Measurements from ENCODE around the gene TTBK1. TPM values are rescaled to one million over a fixed set of nuclear protein-coding genes. Genes with fewer than 3 reads are reported as not detected.

Gene TTBK1
- total and polyA plus RNA-seq, 2 donors (not counting 1 experiment from before 2014, with no cell fraction given): 0.07 TPM; not detected in 1

GRCh38 chr6:43255408-43256054 lies 12.2 kb downstream of the TTBK1 start:
- CTCF ChIA-PET: interaction anchor here (0.6 to 1.3 kb wide), 7 partner anchors 9 to 168 kb away, joined by 3 to 5 read pairs (median 3); partner anchors contain the start of genes CRIP3 and DNPH1
- Histone ChIP-seq H3K4me1 (ENCODE audit: control insufficient read depth in 2 of 2, insufficient read depth in 2 of 2, low read length in 2 of 2) (no peaks in the 10 kb centered on the region), H3K9me3 (ENCODE audit: control extremely low read depth in 1 of 3, control insufficient read depth in 2 of 3, insufficient read depth in 1 of 3, low read length in 2 of 3) (peaks cover 0 to 7% (median 0%) of the 10 kb centered on the region in 3 donors), H3K79me2 (ENCODE audit: control insufficient read depth, insufficient read depth, low read length) (no peaks in the 10 kb centered on the region), H3K9ac (ENCODE audit: low read length) (no peak overlapping the region), H3K4me3 (ENCODE audit: control extremely low read depth in 1 of 5, extremely low read depth in 1 of 5, insufficient read depth in 1 of 5, low read depth in 2 of 5, low read length in 4 of 5) (no peak overlapping the region), H3K4me2 (replicated peaks; ENCODE audit: low read depth, low read length, poor library complexity, severe bottlenecking) (no peak overlapping the region), H4K20me1 (ENCODE audit: control insufficient read depth, insufficient read depth, low read length, poor library complexity, severe bottlenecking) (no peaks in the 10 kb centered on the region), H3K36me3 (replicated peaks in 1 of 2; ENCODE audit: control extremely low read depth in 1 of 2, control insufficient read depth in 1 of 2, extremely low read depth in 1 of 2, insufficient read depth in 2 of 2, low read length in 1 of 2) (no peaks in the 10 kb centered on the region), H3K27ac (ENCODE audit: low read length in 2 of 2) (no peak overlapping the region), H3K27me3 (replicated peaks in 1 of 4; ENCODE audit: control extremely low read depth in 1 of 4, control insufficient read depth in 3 of 4, insufficient read depth in 4 of 4, low read length in 3 of 4) (peaks cover 0 to 44% (median 14%) of the 10 kb centered on the region in 4 experiments), H2AFZ (ENCODE audit: insufficient read depth, low read depth, low read length, poor library complexity, severe bottlenecking) (no peak overlapping the region)
- TF ChIP-seq EZH2 (IDR thresholded peaks at IDR 0.05; ENCODE audit: borderline replicate concordance, insufficient read depth, low read depth, low read length, poor library complexity, severe bottlenecking): no peak
- TF ChIP-seq CTCF (IDR thresholded peaks at IDR 0.05): no peak
- H3K4me3 Mint-ChIP-seq: no peak overlapping the region
- no peaks in the 10 kb centered on the region for H3K9me3 Mint-ChIP-seq (ENCODE audit: insufficient read depth)
- H3K27me3 Mint-ChIP-seq: peaks cover 45% of the 10 kb centered on the region
- intact Hi-C loops (cut with micrococcal nuclease): no loop called here
- ATAC-seq (ENCODE audit: low read depth) (no peak), DNase-seq (no peak)
- no peak overlapping the region for H3K27ac Mint-ChIP-seq
- WGBS (ENCODE audit: insufficient coverage): 88% methylated on average over 8 of the region's 11 CpGs
- H3K4me1 Mint-ChIP-seq: peaks cover 6% of the 10 kb centered on the region
- POLR2A ChIA-PET: interaction anchor here (0.5 kb wide), 1 partner anchor 1221 kb away, joined by 3 read pairs; no protein-coding TSS in a partner anchor

DNA sequence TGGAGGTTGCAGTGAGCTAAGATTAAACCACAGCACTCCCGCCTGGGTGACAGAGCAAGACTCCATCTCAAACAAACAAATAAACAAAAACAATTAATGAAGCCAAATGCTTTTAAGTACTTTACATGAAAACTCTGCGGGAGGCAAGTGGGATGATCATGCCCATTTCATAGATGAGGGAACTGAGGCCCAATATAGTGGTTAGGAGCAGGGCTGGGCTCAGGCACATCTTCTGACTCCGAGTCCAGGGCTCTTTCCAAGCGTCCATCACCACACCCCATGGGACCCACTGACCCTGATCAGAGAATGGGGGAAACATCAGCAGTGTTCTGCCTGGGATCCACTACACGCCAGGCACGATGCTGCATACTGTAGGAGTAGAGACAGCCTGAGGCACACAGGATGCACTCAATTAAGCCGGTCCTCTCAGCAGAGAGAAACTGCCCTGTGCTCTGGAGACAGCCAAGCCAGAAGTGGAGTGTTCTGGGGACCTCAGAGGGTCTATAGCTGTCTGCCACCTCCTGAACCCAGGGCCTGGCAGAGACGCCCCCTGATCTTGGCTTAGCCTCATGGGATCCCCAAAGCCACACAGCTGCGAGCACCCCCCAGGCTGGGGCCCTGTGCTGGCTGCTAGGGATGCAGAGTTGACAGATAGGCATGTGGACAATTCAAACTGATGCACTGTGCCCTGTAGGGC lies 13.5 kb downstream of the TTBK1 start:
- intact Hi-C loops (cut with micrococcal nuclease): no loop called here
- no peak overlapping the region for H2AFZ ChIP-seq (ENCODE audit: insufficient read depth, low read depth, low read length, poor library complexity, severe bottlenecking)
- Mint-ChIP-seq H3K4me1 (no peaks in the 10 kb centered on the region), H3K4me3 (no peak overlapping the region), H3K9me3 (ENCODE audit: insufficient read depth) (no peaks in the 10 kb centered on the region), H3K27ac (no peak overlapping the region), H3K27me3 (peaks cover 32% of the 10 kb centered on the region)
- H3K79me2 ChIP-seq (ENCODE audit: control insufficient read depth, insufficient read depth, low read length): no peaks in the 10 kb centered on the region
- 90% methylated on average over 6 of the region's 9 CpGs for WGBS (ENCODE audit: insufficient coverage)
- ATAC-seq (ENCODE audit: low read depth): no peak
- CTCF ChIA-PET: interaction anchor here (0.6 to 1.3 kb wide), 5 partner anchors 12 to 144 kb away, joined by 3 to 5 read pairs (median 3); partner anchors contain the start of genes CRIP3, DNPH1 and TTBK1
- POLR2A ChIA-PET: no interaction called here
- H3K4me1 ChIP-seq (ENCODE audit: control insufficient read depth in 2 of 2, insufficient read depth in 2 of 2, low read length in 2 of 2): no peaks in the 10 kb centered on the region
- no peak overlapping the region for H3K9ac ChIP-seq (ENCODE audit: low read length)
- no peak overlapping the region for H3K27ac ChIP-seq (ENCODE audit: low read length in 2 of 2)
- peaks cover 0 to 31% (median 4%) of the 10 kb centered on the region in 4 experiments for H3K27me3 ChIP-seq (replicated peaks in 1 of 4; ENCODE audit: control extremely low read depth in 1 of 4, control insufficient read depth in 3 of 4, insufficient read depth in 4 of 4, low read length in 3 of 4)
- peaks cover 0 to 7% (median 0%) of the 10 kb centered on the region in 3 donors for H3K9me3 ChIP-seq (ENCODE audit: control extremely low read depth in 1 of 3, control insufficient read depth in 2 of 3, insufficient read depth in 1 of 3, low read length in 2 of 3)
- no peaks in the 10 kb centered on the region for H3K36me3 ChIP-seq (replicated peaks in 1 of 2; ENCODE audit: control extremely low read depth in 1 of 2, control insufficient read depth in 1 of 2, extremely low read depth in 1 of 2, insufficient read depth in 2 of 2, low read length in 1 of 2)
- TF ChIP-seq CTCF (IDR thresholded peaks at IDR 0.05) (no peak), EZH2 (IDR thresholded peaks at IDR 0.05; ENCODE audit: borderline replicate concordance, insufficient read depth, low read depth, low read length, poor library complexity, severe bottlenecking) (no peak)
- H4K20me1 ChIP-seq (ENCODE audit: control insufficient read depth, insufficient read depth, low read length, poor library complexity, severe bottlenecking): no peaks in the 10 kb centered on the region
- H3K4me2 ChIP-seq (replicated peaks; ENCODE audit: low read depth, low read length, poor library complexity, severe bottlenecking): no peak overlapping the region
- no peak for DNase-seq
- H3K4me3 ChIP-seq (ENCODE audit: control extremely low read depth in 1 of 5, extremely low read depth in 1 of 5, insufficient read depth in 1 of 5, low read depth in 2 of 5, low read length in 4 of 5): no peak overlapping the region

Data from B cell (primary cell).